Retinal pigment epithelial cell (primary cell): ENCODE results near the gene C1QA.
A peak's percentile ranks its signal among the peaks of the same experiment; 100 is the strongest.

Experiments used
- DNase-seq: peaks from one replicate; pipeline ENCODE4 v3.0.0-alpha.2; 2010; ENCODE audit warnings: low read depth
- H3K4me3 ChIP-seq: 2 replicates; pipeline ENCODE4 v1.5.1; 2011; ENCODE audit warnings: mild to moderate bottlenecking, low read length, control low read depth, moderate library complexity
- TF ChIP-seq, protein P1 (sequence below): conservative IDR thresholded peaks from 2 replicates; pipeline ENCODE4 v1.5.1; 2011; ENCODE audit warnings: low read depth, low read length, control low read depth, inconsistent platforms

C1QA gene

DNA sequence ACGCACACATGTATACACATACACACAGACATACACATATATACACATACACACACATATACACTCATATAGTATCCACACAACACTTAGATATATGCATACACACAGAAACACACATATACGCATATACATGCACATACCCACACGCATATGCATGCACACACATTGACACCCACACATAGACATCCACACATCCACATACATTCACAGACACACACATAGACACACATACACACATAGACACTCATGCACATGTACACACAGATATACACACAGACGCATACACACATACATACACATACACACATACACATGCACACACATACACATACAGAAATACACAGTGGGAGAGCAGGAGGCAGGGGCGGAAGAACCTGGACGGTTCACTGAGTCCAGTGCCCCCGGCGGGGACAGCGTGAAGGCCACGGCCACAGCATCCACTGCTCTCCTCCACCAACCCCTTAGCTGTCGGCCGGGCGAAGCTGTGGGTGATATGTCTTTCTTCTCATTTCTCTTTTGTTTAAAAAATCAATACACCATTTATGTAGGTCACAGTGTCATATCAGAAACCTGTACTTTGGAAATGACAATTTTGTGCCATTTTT lies 13.8 kb downstream of the C1QA start:
- TF ChIP-seq, protein P1, sequence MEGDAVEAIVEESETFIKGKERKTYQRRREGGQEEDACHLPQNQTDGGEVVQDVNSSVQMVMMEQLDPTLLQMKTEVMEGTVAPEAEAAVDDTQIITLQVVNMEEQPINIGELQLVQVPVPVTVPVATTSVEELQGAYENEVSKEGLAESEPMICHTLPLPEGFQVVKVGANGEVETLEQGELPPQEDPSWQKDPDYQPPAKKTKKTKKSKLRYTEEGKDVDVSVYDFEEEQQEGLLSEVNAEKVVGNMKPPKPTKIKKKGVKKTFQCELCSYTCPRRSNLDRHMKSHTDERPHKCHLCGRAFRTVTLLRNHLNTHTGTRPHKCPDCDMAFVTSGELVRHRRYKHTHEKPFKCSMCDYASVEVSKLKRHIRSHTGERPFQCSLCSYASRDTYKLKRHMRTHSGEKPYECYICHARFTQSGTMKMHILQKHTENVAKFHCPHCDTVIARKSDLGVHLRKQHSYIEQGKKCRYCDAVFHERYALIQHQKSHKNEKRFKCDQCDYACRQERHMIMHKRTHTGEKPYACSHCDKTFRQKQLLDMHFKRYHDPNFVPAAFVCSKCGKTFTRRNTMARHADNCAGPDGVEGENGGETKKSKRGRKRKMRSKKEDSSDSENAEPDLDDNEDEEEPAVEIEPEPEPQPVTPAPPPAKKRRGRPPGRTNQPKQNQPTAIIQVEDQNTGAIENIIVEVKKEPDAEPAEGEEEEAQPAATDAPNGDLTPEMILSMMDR, result no peak

DNA sequence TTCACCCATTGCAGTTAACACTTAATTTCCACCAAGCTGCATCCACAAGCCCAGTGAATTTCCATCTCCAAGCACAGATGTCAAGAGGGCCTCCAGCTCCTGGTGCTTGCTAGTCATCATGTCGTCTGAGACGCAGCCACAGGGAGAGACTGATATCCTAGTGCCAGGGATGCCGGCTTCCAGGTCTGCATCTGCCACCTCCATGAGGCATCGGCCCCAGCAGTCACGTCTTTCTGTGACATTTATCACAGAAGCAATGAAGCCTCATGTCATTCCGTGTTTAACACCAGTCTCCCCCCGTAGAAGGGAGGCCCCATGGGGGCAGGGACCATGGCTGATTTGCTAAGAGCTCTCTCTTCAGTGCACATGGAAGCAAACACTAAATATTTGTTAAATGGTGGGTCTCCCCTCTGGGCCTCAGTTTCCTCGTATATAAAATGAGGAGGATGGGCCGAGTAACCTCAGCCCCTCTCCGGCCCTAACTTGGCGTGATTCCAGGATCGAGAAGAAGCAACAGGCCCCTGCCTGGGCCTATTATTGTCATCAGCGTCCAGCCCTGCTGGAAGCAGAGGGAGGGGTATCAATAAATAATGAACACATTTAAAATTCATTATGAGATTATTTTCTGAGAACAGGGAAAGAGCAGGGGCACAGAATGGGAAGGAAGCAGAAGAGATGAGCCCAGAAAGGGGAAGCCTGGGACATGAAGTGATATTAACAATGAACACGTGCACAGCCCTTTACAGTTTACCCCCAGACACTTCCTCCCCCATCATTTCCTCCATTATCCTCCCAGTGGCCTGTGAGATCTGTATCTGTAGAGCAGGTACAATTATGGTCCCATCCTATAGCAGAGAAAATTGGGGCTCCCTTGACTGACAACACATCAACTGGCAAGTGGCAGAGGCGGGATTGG lies 15.8 kb downstream of the C1QA start:
- TF ChIP-seq, protein P1, result no peak
- H3K4me3 ChIP-seq, result no peak overlapping the region
- no peak for DNase-seq

More for the DNA sequence above, 13.8 kb downstream of the C1QA start:
- no peak overlapping the region for H3K4me3 ChIP-seq
- no peak for DNase-seq

DNA sequence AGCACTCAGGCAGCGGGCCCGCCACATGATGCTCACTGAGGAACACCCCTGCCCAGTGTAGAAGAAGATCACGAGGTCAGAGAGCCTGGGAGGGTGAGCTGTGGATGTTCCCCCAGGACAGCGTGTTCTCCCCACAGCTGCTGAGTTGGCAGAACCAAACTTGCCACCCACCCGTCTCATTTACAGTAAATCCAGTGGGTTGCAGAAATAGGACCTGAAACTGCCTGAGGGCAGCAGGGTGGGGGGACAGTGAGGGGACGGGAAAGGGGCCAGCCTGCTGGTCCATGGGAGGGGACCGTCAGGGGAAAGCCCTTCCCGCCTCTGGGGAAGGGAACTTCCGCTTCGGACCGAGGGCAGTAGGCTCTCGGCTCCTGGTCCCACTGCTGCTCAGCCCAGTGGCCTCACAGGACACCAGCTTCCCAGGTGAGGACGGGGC lies 16.5 kb downstream of the C1QA start, which contains the start of gene C1QB:
TSS of gene C1QB (plus strand) at position 356 of the 436 bp plus-strand sequence. CDS start 6,227 bp downstream, outside the sequence.
- TF ChIP-seq, protein P1, result no peak
- no peak within 1 kb of the TSS for H3K4me3 ChIP-seq
- no peak for DNase-seq

DNA sequence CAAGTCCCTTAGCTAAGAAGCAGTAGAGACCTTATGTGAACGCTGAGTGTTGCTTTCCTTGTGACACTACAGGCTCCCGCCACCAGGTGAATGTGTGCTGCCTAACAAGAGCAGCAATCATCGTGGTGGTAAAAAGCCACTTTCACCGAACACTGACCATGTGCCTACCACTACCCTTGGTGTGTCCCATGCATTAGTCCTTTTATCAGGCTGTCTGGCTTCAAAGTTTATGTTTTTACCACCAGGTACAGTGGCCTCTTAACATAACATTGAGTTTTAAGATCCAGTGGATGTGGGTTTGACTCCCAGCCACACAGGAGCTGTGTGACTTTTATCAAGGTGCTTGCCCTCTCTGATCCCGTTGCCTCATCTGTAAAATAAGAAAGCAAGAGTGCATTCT lies 18.3 kb downstream of the C1QA start:
- TF ChIP-seq, protein P1, result peak; percentile 19
- DNase-seq, result no peak
- H3K4me3 ChIP-seq, result no peak overlapping the region

DNA sequence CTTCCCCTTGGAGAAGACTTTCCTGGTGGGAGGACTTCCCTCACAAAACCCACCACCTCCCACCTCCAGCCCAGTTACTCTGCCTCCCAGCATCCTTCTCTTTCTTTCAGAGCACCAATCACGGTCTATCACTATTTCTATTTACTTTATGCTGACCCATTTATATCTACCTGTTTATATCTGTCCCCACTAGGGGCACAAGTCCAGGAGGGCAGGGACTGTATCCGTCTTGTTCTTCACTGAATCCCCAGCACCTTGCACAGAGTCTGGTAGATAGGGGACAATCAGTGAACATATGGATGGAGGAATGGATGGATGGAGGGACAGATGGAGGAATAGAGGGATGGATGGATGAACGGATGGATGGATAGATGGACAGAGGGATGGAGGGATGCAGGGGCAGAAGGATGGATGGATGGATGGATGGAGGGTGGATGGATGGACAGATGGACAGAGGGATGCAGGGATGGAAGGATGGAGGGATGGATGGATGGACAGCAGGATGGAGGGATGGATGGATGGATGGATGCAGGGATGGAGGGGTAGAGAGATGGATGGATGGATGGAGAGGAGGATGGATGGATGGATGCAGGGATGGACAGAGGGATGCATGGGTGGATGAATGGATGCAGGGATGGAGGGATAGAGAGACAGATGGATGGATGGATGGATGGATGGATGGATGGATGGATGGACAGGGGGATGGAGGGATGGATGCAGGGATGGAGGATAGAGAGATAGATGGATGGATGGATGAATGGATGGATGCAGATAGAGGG lies 22.1 kb downstream of the C1QA start:
- TF ChIP-seq, protein P1, result peak; percentile 29
- DNase-seq, result no peak
- H3K4me3 ChIP-seq, result no peak overlapping the region

DNA sequence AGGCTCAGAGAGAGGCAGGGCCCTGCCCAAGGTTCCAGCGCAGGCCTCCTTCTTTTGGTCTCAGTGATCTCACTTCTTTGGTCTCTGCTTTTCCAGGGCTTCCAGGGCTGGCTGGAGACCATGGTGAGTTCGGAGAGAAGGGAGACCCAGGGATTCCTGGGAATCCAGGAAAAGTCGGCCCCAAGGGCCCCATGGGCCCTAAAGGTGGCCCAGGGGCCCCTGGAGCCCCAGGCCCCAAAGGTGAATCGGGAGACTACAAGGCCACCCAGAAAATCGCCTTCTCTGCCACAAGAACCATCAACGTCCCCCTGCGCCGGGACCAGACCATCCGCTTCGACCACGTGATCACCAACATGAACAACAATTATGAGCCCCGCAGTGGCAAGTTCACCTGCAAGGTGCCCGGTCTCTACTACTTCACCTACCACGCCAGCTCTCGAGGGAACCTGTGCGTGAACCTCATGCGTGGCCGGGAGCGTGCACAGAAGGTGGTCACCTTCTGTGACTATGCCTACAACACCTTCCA lies 24.4 kb downstream of the C1QA start:
- no peak for DNase-seq
- TF ChIP-seq, protein P1, result no peak

More for the DNA sequence above, 24.4 kb downstream of the C1QA start:
- no peak overlapping the region for H3K4me3 ChIP-seq
